GM12878 (cell line): ENCODE data around the gene LRRC15. TPM values are rescaled to one million over a fixed set of nuclear protein-coding genes. Genes with fewer than 3 reads are reported as not detected.

Source experiments
- ATAC-seq: fragments of 200-7000 bp; cut with Tn5 transposase; 3 replicates; pipeline ENCODE4 v1.9.1; 2020; ENCODE audit warnings: mild to moderate bottlenecking, moderate library complexity
- BruUV-seq: library from RNA; stranded (reverse); fragments of 400-500 nt; replicated peaks from 2 replicates; lab custom pipeline; 2021; lab: Mats Ljungman, UMichigan
- CTCF ChIA-PET: fragments of 300-600 bp; sonication (Branson Sonifier 250); formaldehyde crosslinking; extraction: SDS; loops from one replicate; lab custom pipeline; 2021; ENCODE audit warnings: inconsistent platforms; lab: Yijun Ruan, JAX
- POLR2A ChIA-PET: fragments of 350-600 bp; formaldehyde crosslinking; extraction: SDS; loops from one replicate; lab custom pipeline; 2021; ENCODE audit warnings: inconsistent platforms; lab: Charles Lee
- RAD21 ChIA-PET: fragments of 300-600 bp; sonication (Branson Sonifier 250); formaldehyde crosslinking; loops from one replicate; lab custom pipeline; 2023; ENCODE audit warnings: antibody characterized with exemption; ENCODE audit not compliant: unreplicated experiment; lab: Charles Lee
- SMC1A ChIA-PET: fragments of 300-600 bp; sonication (Branson Sonifier 250); formaldehyde crosslinking; loops from one replicate; lab custom pipeline; 2023; ENCODE audit not compliant: unreplicated experiment, uncharacterized antibody; lab: Charles Lee
- DNase-seq: peaks from one replicate; pipeline ENCODE4 v3.0.0-alpha.2; 2011; ENCODE audit warnings: low read depth, low spot score
- FAIRE-seq: peaks from 3 replicates; lab custom pipeline; 2011; peaks lifted over from hg19 to GRCh38; lab: Jason Lieb, UNC
- H2AFZ ChIP-seq: 2 replicates; pipeline ENCODE4 v1.6.0; 2011; ENCODE audit warnings: low read depth, low read length, control low read depth; ENCODE audit not compliant: control insufficient read depth
- H3K27ac ChIP-seq: 2 replicates; pipeline ENCODE4 v1.5.1; 2011; ENCODE audit warnings: control low read depth; ENCODE audit not compliant: control insufficient read depth, insufficient read depth
- H3K27me3 ChIP-seq, 2 experiments: replicated peaks in 1 of 2; 2 replicates each; pipeline versions ENCODE4 v1.6.0 to v1.6.1; 2011; ENCODE audit warnings: low read length in 1 of 2; ENCODE audit not compliant: control insufficient read depth in 2 of 2, insufficient read depth in 2 of 2
- H3K36me3 ChIP-seq, 2 experiments: 2 replicates each; pipeline ENCODE4 v1.5.1; 2011; ENCODE audit warnings: low read length in 1 of 2; ENCODE audit not compliant: control insufficient read depth in 2 of 2, insufficient read depth in 2 of 2
- H3K4me1 ChIP-seq: 2 replicates; pipeline ENCODE4 v1.6.1; 2011; ENCODE audit warnings: mild to moderate bottlenecking, low read length, moderate library complexity, mixed read lengths; ENCODE audit not compliant: control insufficient read depth, insufficient read depth
- H3K4me2 ChIP-seq: 2 replicates; pipeline ENCODE4 v1.6.0; 2011; ENCODE audit warnings: control low read depth; ENCODE audit not compliant: control insufficient read depth, insufficient read depth
- H3K4me3 ChIP-seq: fragments of 200-600 bp; sonication (generic); 2 replicates; pipeline ENCODE4 v1.5.1; 2016
- H3K79me2 ChIP-seq: 2 replicates; pipeline ENCODE4 v1.6.0; 2011; ENCODE audit warnings: low read length; ENCODE audit not compliant: control insufficient read depth, insufficient read depth
- H3K9ac ChIP-seq: 2 replicates; pipeline ENCODE4 v1.8.0; 2011; ENCODE audit warnings: low read length, control low read depth, mixed read lengths; ENCODE audit not compliant: control insufficient read depth, insufficient read depth
- H3K9me3 ChIP-seq: replicated peaks from 3 replicates; pipeline ENCODE4 v1.5.1; 2011; ENCODE audit warnings: mild to moderate bottlenecking, low read length; ENCODE audit not compliant: control insufficient read depth, insufficient read depth
- H4K20me1 ChIP-seq: 2 replicates; pipeline ENCODE4 v1.6.0; 2011; ENCODE audit not compliant: control insufficient read depth, insufficient read depth
- CBFB ChIP-seq: IDR thresholded peaks from 2 replicates; pipeline ENCODE4 v1.6.1; 2016; ENCODE audit warnings: antibody characterized with exemption, low read depth
- CHD2 ChIP-seq: IDR thresholded peaks from 2 replicates; pipeline ENCODE4 v1.6.1; 2011; ENCODE audit warnings: low read depth, low read length, improper control_type of control experiment, borderline replicate concordance
- FOXK2 ChIP-seq: fragments of 450-650 bp; IDR thresholded peaks from 2 replicates; pipeline ENCODE4 v1.6.1; 2017; ENCODE audit warnings: mild to moderate bottlenecking, moderate library complexity
- FOXM1 ChIP-seq: IDR thresholded peaks from 2 replicates; pipeline ENCODE4 v1.6.1; 2012; ENCODE audit warnings: low read depth, mild to moderate bottlenecking, inconsistent platforms, low read length, moderate library complexity
- GABPA ChIP-seq: IDR thresholded peaks from 2 replicates; pipeline ENCODE4 v1.6.1; 2014; ENCODE audit warnings: antibody characterized with exemption, low read depth, mild to moderate bottlenecking, inconsistent platforms
- MAX ChIP-seq: IDR thresholded peaks from 2 replicates; pipeline ENCODE4 v1.6.1; 2012; ENCODE audit warnings: low read depth, low read length, improper control_type of control experiment
- MTA2 ChIP-seq: fragments of 450-650 bp; IDR thresholded peaks from 2 replicates; pipeline ENCODE4 v1.6.1; 2016; ENCODE audit warnings: low read depth, mild to moderate bottlenecking, moderate library complexity
- MYC ChIP-seq: IDR thresholded peaks from 2 replicates; pipeline ENCODE4 v1.6.1; 2011; ENCODE audit warnings: mild to moderate bottlenecking, low read length, moderate library complexity, inconsistent platforms; ENCODE audit not compliant: insufficient read depth, insufficient replicate concordance, insufficient read length, severe bottlenecking
- NRF1 ChIP-seq: conservative IDR thresholded peaks from 2 replicates; pipeline ENCODE4 v1.6.1; 2011; ENCODE audit warnings: mild to moderate bottlenecking, low read depth, low read length, improper control_type of control experiment
- PAX8 ChIP-seq: fragments of 450-650 bp; IDR thresholded peaks from 2 replicates; pipeline ENCODE4 v1.6.1; 2017; ENCODE audit warnings: mild to moderate bottlenecking, moderate library complexity
- RB1 ChIP-seq: fragments of 450-650 bp; formaldehyde crosslinking; IDR thresholded peaks from 2 replicates; pipeline ENCODE4 v1.6.1; 2017; ENCODE audit warnings: mild to moderate bottlenecking, borderline replicate concordance
- SIX5 ChIP-seq: IDR thresholded peaks from 2 replicates; pipeline ENCODE4 v1.6.1; 2011; ENCODE audit warnings: mild to moderate bottlenecking, low read depth, low read length, moderate library complexity; ENCODE audit not compliant: severe bottlenecking
- STAT1 ChIP-seq: fragments of 450-650 bp; conservative IDR thresholded peaks from 2 replicates; pipeline ENCODE4 v1.6.1; 2014; ENCODE audit warnings: antibody characterized with exemption, mild to moderate bottlenecking
- SUPT20H ChIP-seq: IDR thresholded peaks from 2 replicates; pipeline ENCODE4 v1.6.1; 2011; ENCODE audit warnings: low read depth, mild to moderate bottlenecking, low read length, moderate library complexity, borderline replicate concordance; ENCODE audit not compliant: control insufficient read depth
- ZBTB4 ChIP-seq: fragments of 450-650 bp; formaldehyde crosslinking; IDR thresholded peaks from 2 replicates; pipeline ENCODE4 v1.4.0; 2022; ENCODE audit warnings: mild to moderate bottlenecking, moderate library complexity
- ZNF384 ChIP-seq: IDR thresholded peaks from 2 replicates; pipeline ENCODE4 v1.6.1; 2012; ENCODE audit warnings: low read depth, mild to moderate bottlenecking, low read length, improper control_type of control experiment, borderline replicate concordance
- WGBS: methylation state at CpG from one replicate; pipeline ENCODE4 v1.1.6; 2016; ENCODE audit warnings: low lambda C conversion rate; ENCODE audit not compliant: insufficient replicate concordance, insufficient coverage; ENCODE audit errors: missing lambda C conversion rate; 5-methylcytosine and 5-hydroxymethylcytosine counted together
- in situ Hi-C: fragments of 300-500 bp; cut with MboI; formaldehyde crosslinking; loops from 9 replicates; pipeline ENCODE4 v1.14.3; 2018; ENCODE audit warnings: mixed read lengths
- intact Hi-C: fragments of 100-400 bp; cut with micrococcal nuclease; formaldehyde crosslinking; loops from one replicate; pipeline ENCODE4 v1.14.2; 2022; ENCODE audit not compliant: unreplicated experiment
- polyA plus RNA-seq, 11 experiments: library from polyadenylated mRNA; depleted of rRNA in 4 of 11; unstranded in 6 of 11; stranded (reverse) in 5 of 11; fragments of >200 nt; fragmentation: Nextera tagmentation in 4 of 11; fragmentation: Illumina TruSeq in 1 of 11; extraction: Ambion mirVana in 4 of 11; extraction: Trizol in 1 of 11; gene quantifications; 1 replicate in 1 of 11; 2 replicates in 10 of 11; pipeline versions ENCODE4 v1.2.1 to v1.2.3, GENCODE V29; 2011 to 2016; ENCODE audit warnings: inconsistent platforms in 2 of 11, missing spikeins in 2 of 11, low read depth in 1 of 11
- total RNA-seq, 4 experiments: library from RNA; depleted of rRNA in 3 of 4; stranded (reverse); fragments of >200 nt in 3 of 4; fragmentation: Illumina TruSeq in 1 of 4; extraction: Trizol in 1 of 4; gene quantifications; 2 replicates each; pipeline versions ENCODE4 v1.2.1 to v1.2.3, GENCODE V29; 2013 to 2021

The LRRC15 gene
- total and polyA plus RNA-seq, 10 of the 15 experiments (the other 5 are each of a cell fraction or from before 2014, with no cell fraction given), result not detected

- SMC1A ChIA-PET, result interaction anchor here (0.8 kb wide), 1 partner anchor 42 kb away, joined by 3 read pairs; no protein-coding TSS in a partner anchor
- WGBS, result 1% methylated on average over 3 of the region's 3 CpGs
- CTCF ChIA-PET, result no interaction called here
- RAD21 ChIA-PET, result no interaction called here
- no peak for TF ChIP-seq CBFB
- no peak for TF ChIP-seq SUPT20H
- no peak for TF ChIP-seq FOXK2
- TF ChIP-seq ZNF384, result no peak
- TF ChIP-seq MTA2, result no peak
- TF ChIP-seq GABPA, result no peak
- TF ChIP-seq ZBTB4, result no peak
- TF ChIP-seq PAX8, result no peak
- no peak for TF ChIP-seq STAT1
- TF ChIP-seq FOXM1, result no peak
- TF ChIP-seq MAX, result no peak
- TF ChIP-seq SIX5, result no peak
- TF ChIP-seq NRF1, result no peak
- TF ChIP-seq MYC, result no peak
- no peak for TF ChIP-seq RB1
- no peak for TF ChIP-seq CHD2
- TF ChIP-seq, all 136 proteins: peak for 0
- Histone ChIP-seq H3K79me2 (no peaks in the 10 kb centered on the region), H2AFZ (no peak overlapping the region), H3K36me3 (no peaks in the 10 kb centered on the region), H3K4me2 (no peak overlapping the region), H3K27ac (no peak overlapping the region), H4K20me1 (no peaks in the 10 kb centered on the region), H3K9ac (no peak overlapping the region), H3K9me3 (no peaks in the 10 kb centered on the region), H3K4me3 (no peak overlapping the region), H3K27me3 (peaks cover 7 to 14% of the 10 kb centered on the region in 2 experiments; a peak in 3 of 4 replicates), H3K4me1 (no peaks in the 10 kb centered on the region)
- DNase-seq (no peak), FAIRE-seq (no peak), ATAC-seq (no peak)
- intact Hi-C loops (no loop called here), in situ Hi-C loops (no loop called here)
- POLR2A ChIA-PET, result no interaction called here
- no TSS peak for BruUV-seq
Observed at GRCh38 chr3:194364314-194364651, 5.3 kb downstream of the LRRC15 start.
